ENCODE results near the gene METTL9. TPM values are rescaled to one million over a fixed set of nuclear protein-coding genes. Genes with fewer than 3 reads are reported as not detected.
"Not testable (repeated sequence)": the region's sequence is repeated elsewhere in the genome, so short reads cannot be mapped to it uniquely, and the experiment has no call there.

The METTL9 gene
- total RNA-seq, 1 donor from 2014 or later: 132 TPM

DNA sequence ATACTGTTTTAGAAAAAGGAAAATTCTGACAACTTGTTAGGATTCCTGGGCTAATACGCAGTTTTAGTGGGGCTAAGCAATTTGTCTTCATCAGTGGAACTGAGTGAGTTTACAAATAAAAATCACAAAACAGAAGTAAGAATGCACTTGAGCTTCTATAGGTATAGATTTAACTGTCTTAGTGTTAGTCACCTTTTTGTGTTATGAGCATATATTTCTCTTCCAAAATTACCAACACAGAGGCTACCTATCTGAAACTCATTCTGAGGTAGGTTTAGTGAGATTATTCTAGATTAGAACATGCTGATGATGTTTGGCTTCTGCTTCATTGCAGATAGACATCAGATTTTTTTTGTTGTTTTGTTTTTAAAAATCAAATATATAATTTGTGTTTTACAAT lies 23.2 kb downstream of the METTL9 start:
- H3K4me1 Mint-ChIP-seq (ENCODE audit: unreplicated experiment): peaks cover 28% of the 10 kb centered on the region
- H3K27ac Mint-ChIP-seq: no peak overlapping the region
- no peaks in the 10 kb centered on the region for H3K9me3 Mint-ChIP-seq
- no peaks in the 10 kb centered on the region for H3K27me3 Mint-ChIP-seq
- no peak for DNase-seq (ENCODE audit: extremely low spot score, unreplicated experiment)
- TF ChIP-seq, protein P1, sequence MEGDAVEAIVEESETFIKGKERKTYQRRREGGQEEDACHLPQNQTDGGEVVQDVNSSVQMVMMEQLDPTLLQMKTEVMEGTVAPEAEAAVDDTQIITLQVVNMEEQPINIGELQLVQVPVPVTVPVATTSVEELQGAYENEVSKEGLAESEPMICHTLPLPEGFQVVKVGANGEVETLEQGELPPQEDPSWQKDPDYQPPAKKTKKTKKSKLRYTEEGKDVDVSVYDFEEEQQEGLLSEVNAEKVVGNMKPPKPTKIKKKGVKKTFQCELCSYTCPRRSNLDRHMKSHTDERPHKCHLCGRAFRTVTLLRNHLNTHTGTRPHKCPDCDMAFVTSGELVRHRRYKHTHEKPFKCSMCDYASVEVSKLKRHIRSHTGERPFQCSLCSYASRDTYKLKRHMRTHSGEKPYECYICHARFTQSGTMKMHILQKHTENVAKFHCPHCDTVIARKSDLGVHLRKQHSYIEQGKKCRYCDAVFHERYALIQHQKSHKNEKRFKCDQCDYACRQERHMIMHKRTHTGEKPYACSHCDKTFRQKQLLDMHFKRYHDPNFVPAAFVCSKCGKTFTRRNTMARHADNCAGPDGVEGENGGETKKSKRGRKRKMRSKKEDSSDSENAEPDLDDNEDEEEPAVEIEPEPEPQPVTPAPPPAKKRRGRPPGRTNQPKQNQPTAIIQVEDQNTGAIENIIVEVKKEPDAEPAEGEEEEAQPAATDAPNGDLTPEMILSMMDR (conservative IDR thresholded peaks at IDR 0.05): no peak
- H3K4me3 Mint-ChIP-seq: no peak overlapping the region
- peaks cover 41% of the 10 kb centered on the region for H3K36me3 Mint-ChIP-seq

DNA sequence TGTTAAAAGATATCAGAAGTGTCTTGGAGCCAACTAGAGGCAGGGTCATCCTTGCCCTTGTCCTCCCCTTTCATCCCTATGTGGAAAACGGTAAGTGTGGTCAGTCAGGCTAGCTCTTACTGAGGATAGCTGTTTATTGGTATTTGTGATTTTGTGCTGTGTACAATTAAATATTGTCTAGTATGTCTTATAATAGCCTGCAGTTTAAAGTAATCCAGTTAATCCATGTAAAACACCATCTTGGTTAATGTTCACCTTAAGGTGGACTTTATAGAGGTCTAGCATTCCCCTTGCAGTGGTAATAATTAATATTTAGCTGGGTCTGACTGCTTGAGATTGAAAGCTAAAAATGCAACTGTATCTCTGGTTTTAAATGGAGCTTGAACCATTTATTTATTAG lies 25.6 kb downstream of the METTL9 start:
- H3K27ac Mint-ChIP-seq: no peak overlapping the region
- no peaks in the 10 kb centered on the region for H3K9me3 Mint-ChIP-seq
- no peaks in the 10 kb centered on the region for H3K27me3 Mint-ChIP-seq
- TF ChIP-seq, protein P1 (conservative IDR thresholded peaks at IDR 0.05): no peak
- no peak overlapping the region for H3K4me3 Mint-ChIP-seq
- no peak for DNase-seq (ENCODE audit: extremely low spot score, unreplicated experiment)
- H3K36me3 Mint-ChIP-seq: peaks cover 50% of the 10 kb centered on the region
- H3K4me1 Mint-ChIP-seq (ENCODE audit: unreplicated experiment): peaks cover 23% of the 10 kb centered on the region

DNA sequence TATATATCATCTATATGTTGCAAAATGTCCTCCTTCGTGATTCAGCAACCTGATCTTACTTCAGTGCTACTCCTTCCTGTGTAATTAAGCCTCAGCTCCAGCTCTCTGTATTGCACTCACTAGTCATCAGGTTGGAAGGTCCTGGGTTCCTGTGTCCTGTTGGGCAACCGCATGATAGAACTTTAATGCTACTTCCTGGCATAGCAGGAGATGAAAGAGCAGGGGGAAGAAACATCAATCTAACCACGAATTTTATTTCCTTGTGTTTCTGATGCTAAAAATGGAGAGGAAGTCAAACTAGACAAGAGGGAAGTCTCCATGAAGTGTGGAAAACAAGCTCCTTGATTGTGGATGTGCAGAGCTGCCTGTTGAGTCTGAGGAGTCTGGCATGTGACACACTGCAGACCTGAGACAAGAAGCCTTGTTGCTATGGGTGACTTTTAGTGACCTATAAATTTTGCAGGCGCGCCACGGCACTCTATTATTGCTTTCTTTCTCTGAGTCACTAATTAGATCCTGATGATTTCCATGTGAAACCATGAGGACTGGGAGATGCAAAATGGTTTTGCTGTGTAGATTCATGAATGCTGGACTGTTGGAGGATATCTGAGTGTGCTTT lies 27.4 kb downstream of the METTL9 start:
- peak overlapping the region; percentile 24 for H3K4me3 Mint-ChIP-seq
- H3K36me3 Mint-ChIP-seq: peaks cover 52% of the 10 kb centered on the region
- no peaks in the 10 kb centered on the region for H3K9me3 Mint-ChIP-seq
- no peaks in the 10 kb centered on the region for H3K27me3 Mint-ChIP-seq
- peak overlapping the region; percentile 52 for H3K27ac Mint-ChIP-seq
- TF ChIP-seq, protein P1 (conservative IDR thresholded peaks at IDR 0.05): no peak
- peaks cover 33% of the 10 kb centered on the region for H3K4me1 Mint-ChIP-seq (ENCODE audit: unreplicated experiment)
- peak; percentile 56 for DNase-seq (ENCODE audit: extremely low spot score, unreplicated experiment)

DNA sequence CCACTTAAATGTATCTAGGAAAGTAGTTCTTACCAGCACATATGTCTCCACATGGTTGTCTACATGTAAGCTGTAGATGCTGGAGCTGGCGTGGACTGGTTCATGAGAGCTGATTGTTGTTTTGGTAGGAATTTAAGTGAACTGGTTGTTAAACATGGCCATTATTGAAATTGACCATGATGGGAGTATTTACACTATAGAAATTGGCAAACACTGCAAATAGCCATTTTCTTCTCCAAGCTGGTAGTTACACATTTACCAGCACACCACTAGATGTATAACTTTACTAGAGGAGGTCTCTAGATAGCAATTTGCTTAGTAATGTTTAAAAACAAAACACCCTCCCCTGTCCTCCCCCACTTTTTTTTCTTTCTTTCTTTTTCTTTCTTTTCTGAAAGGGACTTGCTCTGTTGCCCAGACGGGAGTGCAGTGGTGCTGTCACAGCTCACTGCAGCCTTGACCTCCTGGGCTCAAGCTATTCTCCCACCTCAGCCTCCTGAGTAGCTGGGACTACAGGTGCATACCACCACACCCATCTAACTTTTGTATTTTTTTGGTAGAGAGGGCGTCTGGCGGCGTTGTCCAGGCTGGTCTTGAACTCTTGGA lies 28.8 kb downstream of the METTL9 start:
- no peak overlapping the region for H3K4me3 Mint-ChIP-seq
- H3K9me3 Mint-ChIP-seq: no peaks in the 10 kb centered on the region
- TF ChIP-seq, protein P1 (conservative IDR thresholded peaks at IDR 0.05): no peak
- H3K36me3 Mint-ChIP-seq: peaks cover 61% of the 10 kb centered on the region
- H3K27me3 Mint-ChIP-seq: no peaks in the 10 kb centered on the region
- peaks cover 37% of the 10 kb centered on the region for H3K4me1 Mint-ChIP-seq (ENCODE audit: unreplicated experiment)
- no peak for DNase-seq (ENCODE audit: extremely low spot score, unreplicated experiment)
- no peak overlapping the region for H3K27ac Mint-ChIP-seq

DNA sequence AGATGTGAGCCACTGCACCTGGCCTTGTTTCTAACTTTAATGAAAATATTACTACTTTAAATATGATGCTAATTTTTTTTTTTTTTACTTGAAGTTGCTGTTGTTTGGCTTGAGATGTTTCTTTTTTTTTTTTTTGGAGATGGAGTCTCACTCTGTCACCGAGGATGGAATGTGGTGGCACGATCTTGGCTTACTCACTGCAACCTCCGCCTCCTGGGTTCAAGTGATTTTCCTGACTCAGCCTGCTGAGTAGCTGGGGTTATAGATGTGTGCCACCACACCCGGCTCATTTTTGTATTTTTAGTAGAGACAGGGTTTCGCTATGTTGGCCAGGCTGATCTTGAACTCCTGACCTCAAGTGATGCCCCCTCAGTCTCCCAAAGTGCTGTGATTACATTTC lies 29.4 kb downstream of the METTL9 start:
- H3K4me3 Mint-ChIP-seq: no peak overlapping the region
- peaks cover 56% of the 10 kb centered on the region for H3K36me3 Mint-ChIP-seq
- no peaks in the 10 kb centered on the region for H3K27me3 Mint-ChIP-seq
- no peak overlapping the region for H3K27ac Mint-ChIP-seq
- H3K4me1 Mint-ChIP-seq (ENCODE audit: unreplicated experiment): peaks cover 37% of the 10 kb centered on the region
- TF ChIP-seq, protein P1 (conservative IDR thresholded peaks at IDR 0.05): no peak
- DNase-seq (ENCODE audit: extremely low spot score, unreplicated experiment): no peak
- no peaks in the 10 kb centered on the region for H3K9me3 Mint-ChIP-seq

DNA sequence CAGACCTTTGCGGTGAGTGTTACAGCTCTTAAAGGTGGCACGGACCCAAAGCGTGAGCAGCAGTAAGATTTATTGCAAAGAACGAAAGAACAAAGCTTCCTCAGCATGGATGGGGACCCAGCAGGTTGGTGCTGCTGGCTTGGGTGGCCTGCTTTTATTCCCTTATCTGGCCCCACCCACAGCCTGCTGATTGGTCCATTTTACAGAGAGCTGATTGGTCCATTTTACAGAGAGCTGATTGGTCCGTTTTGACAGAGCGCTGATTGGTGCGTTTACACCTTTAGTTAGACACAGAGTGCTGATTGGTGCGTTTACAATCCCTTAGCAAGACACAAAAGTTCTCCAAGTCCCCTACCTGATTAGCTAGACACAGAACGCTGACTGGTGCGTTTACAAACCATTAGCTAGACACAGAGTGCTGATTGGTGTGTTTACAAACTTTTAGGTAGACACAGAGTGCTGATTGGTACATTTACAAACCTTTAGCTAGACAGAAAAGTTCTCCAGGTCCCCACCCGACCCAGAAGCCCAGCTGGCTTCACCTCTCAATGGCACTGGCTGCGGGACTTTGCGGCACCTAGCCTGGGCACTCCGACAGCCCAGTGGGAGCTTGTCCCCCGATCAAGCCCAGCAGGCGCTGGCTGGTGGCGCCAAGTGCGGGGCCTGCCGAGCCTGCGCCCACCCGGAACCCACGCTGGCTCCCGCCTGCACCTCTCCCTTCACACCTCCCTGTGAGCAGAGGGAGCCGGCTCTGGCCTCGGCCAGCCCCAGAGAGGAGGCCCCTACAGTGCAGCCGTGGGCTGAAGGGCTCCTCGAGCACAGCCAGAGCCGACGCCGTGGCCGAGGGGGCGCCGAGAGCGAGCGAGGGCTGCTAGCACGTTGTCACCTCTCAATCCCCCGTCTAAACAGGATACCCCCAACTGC lies 30.5 kb downstream of the METTL9 start:
- not testable (repeated sequence) for H3K27me3 Mint-ChIP-seq, H3K27ac Mint-ChIP-seq, H3K4me3 Mint-ChIP-seq, H3K9me3 Mint-ChIP-seq
- H3K36me3 Mint-ChIP-seq: peaks cover 55% of the 10 kb centered on the region
- H3K4me1 Mint-ChIP-seq (ENCODE audit: unreplicated experiment): peaks cover 35% of the 10 kb centered on the region
- peak; percentile 22 for DNase-seq (ENCODE audit: extremely low spot score, unreplicated experiment)

DNA sequence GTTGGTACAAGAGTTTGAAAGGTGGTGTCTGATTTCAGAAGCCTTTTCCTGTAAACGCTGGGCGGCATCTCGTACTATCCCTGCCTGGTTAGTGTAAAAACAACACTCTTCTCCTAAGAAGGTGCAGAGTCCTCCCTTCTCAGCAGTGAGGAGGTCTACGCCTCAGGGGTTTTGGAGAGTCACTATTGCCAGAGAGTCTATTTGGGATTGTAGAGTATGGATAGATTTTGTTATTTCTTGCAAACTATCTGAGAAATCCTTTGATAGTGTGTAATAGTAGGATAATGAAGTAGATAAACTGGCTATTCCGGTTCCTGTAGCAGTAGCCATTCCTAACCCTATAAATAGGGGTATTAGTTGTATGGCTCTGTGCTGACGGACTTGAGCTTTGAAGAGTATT lies 31.5 kb downstream of the METTL9 start:
- Mint-ChIP-seq H3K36me3 (peaks cover 54% of the 10 kb centered on the region), H3K4me3 (peak overlapping the region; percentile 62), H3K27ac (peak overlapping the region; percentile 86), H3K4me1 (ENCODE audit: unreplicated experiment) (peaks cover 29% of the 10 kb centered on the region)
- H3K27me3 Mint-ChIP-seq; H3K9me3 Mint-ChIP-seq; DNase-seq (ENCODE audit: extremely low spot score, unreplicated experiment): not testable (repeated sequence)

DNA sequence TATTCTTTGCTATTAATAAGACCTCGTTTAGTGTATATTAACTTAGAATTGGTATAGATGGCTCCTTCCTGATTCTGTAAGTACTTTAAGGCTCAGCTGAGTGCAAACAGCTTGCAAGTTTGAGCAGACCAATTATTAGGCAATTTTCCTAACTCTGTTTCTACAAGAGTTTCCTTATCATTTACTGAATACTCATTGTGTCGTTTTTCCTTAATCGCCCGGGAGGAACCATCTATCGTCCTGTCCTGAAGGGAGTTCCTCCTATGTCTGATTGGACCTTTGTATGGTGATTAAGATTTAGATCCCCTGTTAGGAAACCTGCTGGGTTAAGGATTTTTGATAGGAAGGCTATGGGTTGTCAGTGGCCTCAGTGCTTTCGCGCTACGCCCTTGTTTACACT lies 32.0 kb downstream of the METTL9 start:
- H3K9me3 Mint-ChIP-seq: not testable (repeated sequence)
- peak overlapping the region; percentile 86 for H3K27ac Mint-ChIP-seq
- H3K36me3 Mint-ChIP-seq: peaks cover 54% of the 10 kb centered on the region

More for the DNA sequence above, 32.0 kb downstream of the METTL9 start:
- H3K4me3 Mint-ChIP-seq: peak overlapping the region; percentile 62
- not testable (repeated sequence) for H3K27me3 Mint-ChIP-seq; DNase-seq (ENCODE audit: extremely low spot score, unreplicated experiment)
- H3K4me1 Mint-ChIP-seq (ENCODE audit: unreplicated experiment): peaks cover 25% of the 10 kb centered on the region

All from type B pancreatic cell (in vitro differentiated cells).